GM19328 (cell line): Measurements from ENCODE around the gene APC2.

Experiments
- ATAC-seq: cut with Tn5 transposase; IDR thresholded peaks from one replicate; pipeline ENCODE4 v1.9.1; 2021; ENCODE audit warnings: mild to moderate bottlenecking, moderate library complexity; ENCODE audit not compliant: unreplicated experiment

Gene APC2

DNA sequence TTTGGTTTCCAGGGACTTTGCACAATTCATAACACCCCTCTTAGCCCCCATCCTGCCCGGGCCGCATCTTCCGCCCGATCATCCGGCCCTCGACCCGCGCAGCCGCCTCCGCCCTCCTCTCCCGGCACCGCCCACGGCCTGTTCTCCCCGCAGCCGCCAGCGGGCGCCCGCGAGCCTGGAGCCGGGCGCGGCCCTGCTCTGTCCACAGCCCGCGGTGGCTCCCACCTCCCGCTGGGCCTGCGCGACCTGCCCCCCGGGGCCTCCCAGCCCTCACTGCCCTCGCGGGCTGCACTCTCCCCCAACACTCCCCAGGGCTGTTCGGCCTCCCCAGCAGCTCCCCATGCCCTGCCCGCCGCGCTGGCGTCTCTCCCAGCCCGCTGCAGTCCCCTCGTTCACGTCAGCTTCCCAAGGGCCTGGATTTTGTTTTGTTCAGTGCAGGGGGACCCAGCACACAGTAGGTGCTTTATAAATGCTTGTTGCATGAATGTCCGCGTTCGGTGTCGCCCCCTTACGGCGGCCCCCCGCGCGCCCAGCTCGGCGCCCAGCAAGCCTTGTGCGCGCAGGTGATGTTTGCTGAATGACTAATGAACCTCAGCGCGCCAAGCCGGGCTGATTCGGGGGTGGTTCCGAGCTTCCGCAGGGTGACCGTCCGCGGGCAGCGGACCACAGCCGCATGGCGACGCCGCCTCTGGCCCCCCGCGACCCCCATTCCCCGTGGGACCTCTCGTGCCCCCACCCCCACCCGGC lies 4.6 kb upstream of the APC2 start:
- ATAC-seq: no peak

DNA sequence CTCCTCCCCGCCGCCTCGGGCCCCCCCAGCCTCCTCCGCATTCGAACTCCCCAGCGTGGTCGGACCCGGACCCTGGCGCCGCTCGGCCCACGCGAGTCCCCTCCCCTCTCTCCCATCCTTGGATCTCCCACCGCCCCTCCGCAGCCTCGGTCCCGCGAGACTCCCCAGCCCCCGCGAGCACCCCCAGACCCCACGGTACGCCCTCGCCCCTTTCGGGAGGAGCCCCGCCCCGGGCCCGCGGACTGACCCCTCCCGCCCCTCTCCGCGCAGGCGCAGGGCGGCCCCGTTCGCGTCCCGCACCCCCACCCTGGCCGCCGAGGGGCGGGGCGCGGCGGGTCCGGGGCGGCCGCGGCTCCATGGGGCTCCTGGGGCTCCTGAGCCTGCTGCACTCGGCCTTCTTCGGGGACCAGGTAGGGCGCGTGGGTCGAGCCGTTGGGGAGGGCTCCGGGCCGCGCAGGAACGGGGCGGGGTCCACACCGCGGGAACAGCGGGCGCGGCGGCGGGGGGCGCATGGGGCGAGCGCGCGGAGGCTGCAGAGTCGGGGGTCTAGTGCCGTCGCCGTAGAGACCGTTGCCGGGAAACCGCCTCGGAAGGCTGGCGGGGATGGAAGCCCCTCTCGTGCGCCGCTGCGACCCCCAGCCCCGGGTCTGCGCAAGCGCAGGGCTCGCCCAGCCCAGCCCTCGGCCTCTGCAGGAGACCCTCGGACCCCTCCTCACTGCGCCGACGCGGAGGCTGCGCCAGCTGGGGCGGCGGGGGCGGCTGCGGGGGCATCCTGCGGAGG lies 3.8 kb upstream of the APC2 start:
- no peak for ATAC-seq

GRCh38 chr19:1446713-1447481 lies 3.0 kb upstream of the APC2 start:
- no peak for ATAC-seq

DNA sequence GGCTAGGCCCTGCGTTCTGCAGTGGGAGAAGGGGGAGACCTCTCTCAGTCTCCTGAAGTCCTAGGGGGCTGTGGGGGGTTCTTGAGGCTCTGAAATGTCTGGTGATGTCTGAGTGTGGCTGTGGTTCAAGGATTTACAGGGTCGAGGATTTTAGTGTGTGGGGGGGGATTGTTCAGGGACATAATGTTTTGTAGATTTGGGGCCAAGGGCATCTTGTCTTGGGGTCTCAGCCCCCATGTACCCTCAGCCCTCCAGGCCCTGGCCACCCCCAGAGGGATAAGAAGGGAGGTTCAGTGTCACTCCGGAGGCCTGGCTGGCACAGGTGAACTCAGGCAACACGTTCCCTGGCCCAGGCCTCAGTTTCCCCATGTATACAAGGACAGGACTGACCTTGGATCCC lies 2.4 kb upstream of the APC2 start:
- no peak for ATAC-seq

DNA sequence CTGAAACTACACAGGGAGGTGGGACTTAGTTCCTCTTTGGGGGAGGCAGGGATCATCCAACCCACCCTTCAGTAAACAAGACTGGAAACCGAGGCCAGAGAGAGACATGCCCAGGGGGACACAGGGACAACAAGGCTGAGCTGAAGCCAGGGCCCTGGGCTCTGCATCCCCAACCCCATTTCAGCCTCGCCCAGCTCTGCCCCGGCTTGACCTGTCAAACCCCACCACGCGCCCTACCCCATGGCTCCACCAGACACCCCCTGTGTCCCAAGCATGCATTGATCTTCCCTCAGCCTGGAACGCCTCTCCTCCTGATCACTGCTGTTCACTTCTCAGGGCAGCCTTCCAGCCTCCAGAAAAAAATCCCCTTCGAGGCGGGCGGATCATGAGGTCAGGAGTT lies 2.0 kb upstream of the APC2 start:
- no peak for ATAC-seq

DNA sequence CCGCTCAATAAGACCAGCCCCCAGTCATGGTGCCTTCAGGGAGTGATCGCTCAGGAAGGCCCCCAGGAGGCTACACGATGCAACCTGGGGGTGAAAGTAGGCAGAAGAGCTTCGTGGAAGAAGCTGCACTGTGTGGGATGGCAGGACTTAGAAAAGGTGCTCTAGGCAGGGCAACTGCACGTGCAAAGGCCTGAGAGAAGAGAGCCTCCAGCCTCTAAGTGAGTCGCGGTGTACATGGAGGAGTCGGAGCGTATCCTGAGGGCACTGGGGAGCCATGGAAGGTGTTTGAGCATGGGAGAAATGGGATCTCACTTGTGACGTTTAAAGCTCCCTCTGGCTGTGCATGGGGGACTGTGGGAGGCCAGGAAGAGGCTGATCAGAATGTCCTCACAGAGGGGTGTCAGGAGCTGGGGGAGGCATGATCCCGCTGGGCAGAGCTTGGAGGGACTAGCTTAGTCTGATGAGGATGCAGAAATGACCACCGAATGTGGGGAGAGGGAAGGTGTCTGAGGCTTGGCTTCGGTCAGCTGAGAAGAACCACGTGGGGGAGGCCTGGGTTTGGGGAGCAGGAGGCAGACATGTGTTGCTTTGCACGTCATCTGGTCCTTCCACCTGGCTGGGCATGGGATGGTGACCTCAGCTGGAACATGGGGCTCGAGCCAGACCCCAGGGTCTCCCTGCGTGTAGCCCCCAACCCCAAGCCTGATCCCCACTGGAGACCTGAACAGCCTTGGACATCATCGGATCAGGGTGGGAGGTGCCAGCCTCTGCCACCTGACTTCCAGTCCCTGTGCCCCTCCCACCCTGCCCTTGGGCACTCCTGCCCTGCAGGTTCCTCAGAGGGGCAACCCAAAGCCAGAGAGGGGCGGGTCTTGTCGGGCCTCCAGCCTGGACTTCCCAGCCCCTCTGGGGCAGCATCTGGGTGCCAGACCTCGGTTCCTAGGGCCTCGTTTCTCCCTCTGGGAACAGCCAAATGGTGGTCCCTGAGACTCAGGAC lies 1.1 kb downstream of the APC2 start:
- ATAC-seq: no peak

- no peak for ATAC-seq
These were observed 2.2 kb downstream of the APC2 start for GRCh38 chr19:1451916-1452801.

DNA sequence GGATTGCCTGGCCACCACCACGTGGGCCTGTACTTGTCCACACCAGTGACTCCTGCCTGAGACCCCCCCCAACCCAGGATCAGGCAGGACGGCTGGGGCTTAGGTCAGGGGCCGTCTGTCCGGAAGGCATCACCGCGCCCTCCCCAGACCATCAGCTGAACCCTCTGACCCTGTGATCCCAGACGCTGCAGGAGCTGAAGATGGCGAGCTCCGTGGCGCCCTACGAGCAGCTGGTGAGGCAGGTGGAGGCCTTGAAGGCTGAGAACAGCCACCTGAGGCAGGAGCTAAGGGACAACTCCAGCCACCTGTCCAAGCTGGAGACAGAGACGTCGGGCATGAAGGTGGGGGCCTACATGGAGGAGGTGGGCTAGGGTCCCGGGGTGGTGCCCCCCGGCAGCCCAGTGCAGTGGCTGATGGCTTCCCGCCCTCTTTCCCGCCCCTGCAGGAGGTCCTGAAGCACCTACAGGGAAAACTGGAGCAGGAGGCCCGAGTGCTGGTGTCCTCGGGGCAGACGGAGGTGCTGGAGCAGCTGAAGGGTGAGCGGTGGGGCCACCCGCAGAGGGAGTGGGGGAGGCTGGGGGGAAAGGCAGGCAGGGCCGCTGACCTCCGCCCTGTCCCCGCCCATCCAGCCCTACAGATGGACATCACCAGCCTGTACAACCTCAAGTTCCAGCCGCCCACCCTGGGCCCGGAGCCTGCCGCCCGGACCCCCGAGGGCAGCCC lies 3.0 kb downstream of the APC2 start:
- no peak for ATAC-seq

DNA sequence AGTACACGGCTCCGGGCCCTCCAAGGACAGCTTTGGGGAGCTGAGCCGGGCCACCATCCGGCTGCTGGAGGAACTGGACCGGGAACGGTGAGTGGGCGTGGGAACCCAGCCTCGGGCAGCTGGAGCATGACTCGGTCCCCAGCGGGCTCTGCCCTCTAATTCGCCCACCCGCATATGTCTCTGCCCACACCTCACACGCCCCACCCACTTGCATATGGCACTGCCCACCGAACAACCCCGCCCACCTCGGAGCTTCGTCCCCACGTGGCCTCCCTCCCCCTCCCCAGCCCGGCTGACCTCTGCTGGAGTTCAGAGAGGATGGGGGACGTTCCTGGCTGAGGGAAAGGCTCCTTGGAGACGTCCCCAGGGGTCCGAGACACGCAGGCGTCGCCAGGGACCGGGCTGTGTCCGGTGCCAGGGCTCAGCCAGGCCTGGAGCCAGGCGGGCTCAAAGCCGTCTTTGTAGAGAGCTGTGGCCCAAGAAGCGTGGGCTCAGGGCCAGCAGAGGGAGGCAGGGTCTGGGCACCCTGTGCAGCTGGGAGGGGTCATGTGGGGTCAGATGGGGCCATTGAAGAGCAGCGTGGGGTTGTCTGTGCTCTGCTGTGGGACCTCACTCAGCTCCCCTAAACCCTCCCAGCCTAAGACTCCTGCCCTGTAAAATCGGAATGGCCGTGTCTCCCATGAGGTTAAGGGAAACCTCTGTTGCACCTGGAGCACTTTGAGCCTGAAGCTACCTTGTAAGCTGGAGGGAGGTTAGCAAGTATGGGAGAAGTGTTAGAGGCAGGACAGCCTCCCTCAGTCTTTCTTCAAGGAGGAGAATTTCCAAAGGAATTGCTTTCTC lies 3.8 kb downstream of the APC2 start:
- ATAC-seq: no peak

DNA sequence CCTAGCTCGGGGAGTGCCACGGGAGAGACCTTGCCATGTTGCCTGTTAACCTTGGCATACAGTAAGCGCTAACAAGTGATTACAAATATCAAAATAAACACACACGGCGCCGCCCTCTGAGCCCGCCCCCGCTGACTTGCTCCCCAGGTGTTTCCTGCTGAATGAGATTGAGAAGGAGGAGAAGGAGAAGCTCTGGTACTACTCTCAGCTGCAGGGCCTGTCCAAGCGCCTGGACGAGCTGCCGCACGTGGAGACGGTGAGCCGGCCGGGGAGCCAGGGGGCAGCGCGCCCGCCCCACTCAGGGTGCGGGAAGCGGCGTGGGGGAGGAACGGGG lies 5.0 kb downstream of the APC2 start:
- no peak for ATAC-seq

GRCh38 chr19:1455336-1456120 lies 5.6 kb downstream of the APC2 start:
- ATAC-seq: no peak

DNA sequence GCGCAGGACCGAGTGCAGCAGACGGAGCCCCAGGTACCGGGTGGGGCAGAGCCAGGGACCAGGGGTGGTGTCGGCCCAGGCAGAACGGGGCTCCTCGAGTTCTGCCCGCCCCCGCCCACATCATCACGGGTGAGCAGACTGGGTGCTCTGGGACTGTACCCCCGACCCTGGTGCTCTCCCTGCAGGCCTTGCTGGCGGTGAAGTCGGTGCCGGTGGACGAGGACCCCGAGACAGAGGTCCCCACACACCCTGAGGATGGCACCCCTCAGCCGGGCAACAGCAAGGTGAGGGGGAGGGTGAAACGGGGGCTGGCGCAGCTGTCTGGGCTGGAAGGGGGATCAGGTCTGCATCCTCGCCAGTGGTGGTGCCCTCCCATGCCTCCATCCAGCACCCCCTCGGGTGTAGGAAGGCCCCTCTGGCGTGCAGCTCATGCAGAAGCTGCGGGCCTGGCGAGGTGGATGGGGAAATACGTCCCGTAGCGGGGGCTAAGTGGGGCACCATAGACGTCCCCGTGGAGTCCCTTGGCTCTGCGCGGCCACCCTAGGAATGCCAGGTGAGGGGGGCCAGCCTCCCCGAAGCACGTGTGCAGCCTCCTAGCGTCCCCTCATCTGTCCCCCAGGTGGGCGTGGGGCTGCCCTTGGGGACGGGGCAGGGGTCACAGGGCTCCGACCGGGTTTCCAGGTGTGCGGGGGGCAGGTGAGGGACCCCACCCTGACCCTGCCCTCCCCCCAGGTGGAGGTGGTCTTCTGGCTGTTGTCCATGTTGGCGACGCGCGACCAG lies 6.4 kb downstream of the APC2 start:
- ATAC-seq: no peak

GRCh38 chr19:1457031-1457739 lies 7.3 kb downstream of the APC2 start:
- ATAC-seq: no peak

DNA sequence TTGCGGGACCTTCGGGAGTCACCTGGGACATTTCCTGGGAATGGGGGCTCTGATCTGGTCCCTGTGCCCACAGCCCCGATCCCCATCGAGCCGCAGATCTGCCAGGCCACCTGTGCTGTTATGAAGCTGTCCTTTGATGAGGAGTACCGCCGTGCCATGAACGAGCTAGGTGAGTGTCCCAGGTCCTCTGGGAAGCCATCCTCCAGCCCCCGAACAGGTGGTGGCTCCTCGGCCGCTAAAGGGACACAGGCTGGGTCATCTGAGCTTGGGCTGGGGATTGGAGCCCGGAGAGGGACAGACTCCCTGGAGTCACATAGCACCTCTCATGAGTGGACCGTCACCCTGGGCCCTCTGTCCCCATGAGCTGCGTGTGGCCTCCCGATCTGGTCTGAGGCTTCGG lies 8.0 kb downstream of the APC2 start:
- ATAC-seq: no peak

DNA sequence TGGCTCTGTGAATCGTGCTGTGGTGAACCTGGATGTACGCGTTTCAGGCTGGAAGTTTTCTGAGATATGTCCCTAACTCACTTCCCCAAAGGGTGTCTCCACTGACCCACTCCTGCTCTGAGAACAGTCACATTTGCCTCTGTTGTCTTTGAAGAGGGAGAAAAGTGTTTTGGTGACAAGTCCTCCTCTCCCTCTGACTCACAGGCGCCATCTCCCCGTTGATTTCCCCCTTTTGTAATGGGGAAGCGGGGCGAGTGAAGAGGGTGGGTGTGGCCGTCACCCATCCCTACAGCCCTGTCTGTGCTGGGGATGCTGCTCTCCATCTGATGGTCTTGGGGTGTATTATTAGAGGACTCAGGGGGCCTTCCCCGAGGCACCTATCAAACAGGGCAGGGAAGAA lies 9.6 kb downstream of the APC2 start:
- ATAC-seq: no peak
